Gastrocnemius medialis (tissue), 4 donors: ENCODE results near the gene PLA2G4D.

ENCODE experiments used
- CTCF ChIP-seq, 5 experiments: fragments of 450-650 bp in 3 of 5; fragments of 200-600 bp in 2 of 5; sonication (generic) in 2 of 5; IDR thresholded peaks in 4 of 5; conservative IDR thresholded peaks in 1 of 5; 1 replicate in 4 of 5; 2 replicates in 1 of 5; pipeline ENCODE4 v1.5.1; 2016 to 2019; ENCODE audit warnings: antibody characterized with exemption in 5 of 5, mild to moderate bottlenecking in 3 of 5, moderate library complexity in 3 of 5
- POLR2A ChIP-seq, 2 donors: fragments of 450-650 bp; IDR thresholded peaks; one replicate each; pipeline ENCODE4 v1.6.1; 2017; ENCODE audit warnings: antibody characterized with exemption in 2 of 2, mild to moderate bottlenecking in 2 of 2, moderate library complexity in 2 of 2

DNA sequence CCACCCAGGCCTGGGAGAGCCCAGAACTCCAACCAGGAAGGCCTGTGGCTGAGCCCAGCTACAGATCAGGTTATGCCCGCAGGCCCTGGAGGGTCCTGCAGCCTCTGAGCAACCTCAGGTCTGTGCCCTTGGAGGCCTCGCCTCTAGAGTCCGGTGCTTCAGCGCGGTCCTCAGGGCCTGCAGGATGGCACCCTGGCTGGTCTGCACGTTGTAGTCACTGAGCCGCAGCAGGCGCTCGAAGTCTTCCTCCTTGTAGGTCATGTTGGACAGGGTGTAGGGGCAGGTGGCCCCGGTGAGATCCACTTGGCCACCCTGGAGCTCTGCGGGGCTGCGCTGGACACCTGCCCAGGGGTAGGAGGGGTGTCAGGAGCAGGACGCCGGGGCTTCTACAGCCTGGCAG, 25.8 kb downstream of the PLA2G4D start:
- no peak for TF ChIP-seq CTCF (IDR thresholded peaks at IDR 0.05 in 4 of 5, conservative IDR thresholded peaks at IDR 0.05 in 1 of 5)
- no peak for TF ChIP-seq POLR2A (IDR thresholded peaks at IDR 0.05)
